ENCODE results near the gene SMG9.

DNA sequence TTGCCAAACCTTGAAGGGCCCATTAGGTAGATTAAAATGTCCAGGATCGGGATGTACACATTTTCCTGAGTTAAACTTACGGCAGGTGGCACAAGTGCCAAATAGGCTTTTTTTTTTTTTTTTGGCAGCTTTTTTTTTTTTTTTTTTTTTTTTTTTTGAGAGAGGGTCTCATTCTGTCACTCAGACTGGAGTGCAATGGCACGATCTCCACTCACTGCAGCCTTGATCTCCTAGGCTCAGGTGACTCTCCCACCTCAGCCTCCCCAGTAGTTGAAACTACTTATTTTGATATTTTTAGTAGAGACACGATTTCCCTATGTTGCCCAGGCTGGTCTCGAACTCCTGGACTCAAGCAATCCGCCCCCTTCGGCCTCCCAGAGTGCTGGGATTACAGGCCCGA, 29.9 kb downstream of the SMG9 start:
- TF ChIP-seq, protein P1, sequence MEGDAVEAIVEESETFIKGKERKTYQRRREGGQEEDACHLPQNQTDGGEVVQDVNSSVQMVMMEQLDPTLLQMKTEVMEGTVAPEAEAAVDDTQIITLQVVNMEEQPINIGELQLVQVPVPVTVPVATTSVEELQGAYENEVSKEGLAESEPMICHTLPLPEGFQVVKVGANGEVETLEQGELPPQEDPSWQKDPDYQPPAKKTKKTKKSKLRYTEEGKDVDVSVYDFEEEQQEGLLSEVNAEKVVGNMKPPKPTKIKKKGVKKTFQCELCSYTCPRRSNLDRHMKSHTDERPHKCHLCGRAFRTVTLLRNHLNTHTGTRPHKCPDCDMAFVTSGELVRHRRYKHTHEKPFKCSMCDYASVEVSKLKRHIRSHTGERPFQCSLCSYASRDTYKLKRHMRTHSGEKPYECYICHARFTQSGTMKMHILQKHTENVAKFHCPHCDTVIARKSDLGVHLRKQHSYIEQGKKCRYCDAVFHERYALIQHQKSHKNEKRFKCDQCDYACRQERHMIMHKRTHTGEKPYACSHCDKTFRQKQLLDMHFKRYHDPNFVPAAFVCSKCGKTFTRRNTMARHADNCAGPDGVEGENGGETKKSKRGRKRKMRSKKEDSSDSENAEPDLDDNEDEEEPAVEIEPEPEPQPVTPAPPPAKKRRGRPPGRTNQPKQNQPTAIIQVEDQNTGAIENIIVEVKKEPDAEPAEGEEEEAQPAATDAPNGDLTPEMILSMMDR (IDR thresholded peaks at IDR 0.05), result no peak
- no peak for TF ChIP-seq POLR2A (IDR thresholded peaks at IDR 0.05)

All from esophagus squamous epithelium (tissue), 4 donors.